ENCODE data around the gene KRTAP10-5. TPM values are rescaled to one million over a fixed set of nuclear protein-coding genes. Genes with fewer than 3 reads are reported as not detected.
"Not testable (repeated sequence)": the region's sequence is repeated elsewhere in the genome, so short reads cannot be mapped to it uniquely, and the experiment has no call there.

KRTAP10-5 gene
- total RNA-seq (not detected), polyA plus RNA-seq (not detected)

DNA sequence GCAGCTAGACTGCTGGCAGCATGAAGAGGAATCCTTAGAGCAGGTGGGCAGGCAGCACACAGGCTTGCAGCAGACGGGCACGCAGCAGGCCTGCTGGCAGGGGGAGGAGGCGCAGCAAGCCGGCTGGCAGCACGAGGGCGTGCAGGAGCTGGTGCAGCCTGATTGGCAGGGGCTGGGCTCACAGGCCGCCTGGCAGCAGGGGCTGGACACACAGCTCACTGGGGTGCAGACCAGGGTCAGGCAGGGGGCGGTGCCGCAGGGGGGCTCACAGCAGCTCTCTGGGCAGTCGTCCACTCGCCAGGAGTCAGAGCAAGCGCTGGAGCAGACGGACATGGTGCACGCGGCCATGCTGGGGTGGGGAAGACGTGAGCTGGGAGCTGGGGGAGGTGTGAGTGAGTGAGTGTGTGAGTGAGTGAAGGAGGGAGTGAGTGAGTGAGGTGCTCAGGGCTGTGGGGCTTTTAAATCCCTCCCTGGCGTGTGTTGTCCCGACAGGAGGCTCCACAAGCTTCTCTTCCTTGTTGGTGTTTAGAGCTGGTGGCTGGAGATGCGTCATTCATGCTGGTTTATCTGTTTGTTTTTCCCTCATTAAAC lies at the start of gene KRTAP10-5:
Gene KRTAP10-5, minus strand, starts transcription at position 374 of the 591 bp plus-strand sequence. Its CDS starts 26 bp downstream, at position 348.
- H3K27me3 ChIP-seq; intact Hi-C loops (cut with DNase I); FAIRE-seq; ATAC-seq; H3K27ac ChIP-seq; H3K9me3 ChIP-seq; H3K4me3 ChIP-seq; H3K4me1 ChIP-seq; H3K36me3 ChIP-seq; DNase-seq: not testable (repeated sequence)
- 24 to 40% methylated on average over 16 to 19 of the region's 19 CpGs for WGBS, 2 donors

DNA sequence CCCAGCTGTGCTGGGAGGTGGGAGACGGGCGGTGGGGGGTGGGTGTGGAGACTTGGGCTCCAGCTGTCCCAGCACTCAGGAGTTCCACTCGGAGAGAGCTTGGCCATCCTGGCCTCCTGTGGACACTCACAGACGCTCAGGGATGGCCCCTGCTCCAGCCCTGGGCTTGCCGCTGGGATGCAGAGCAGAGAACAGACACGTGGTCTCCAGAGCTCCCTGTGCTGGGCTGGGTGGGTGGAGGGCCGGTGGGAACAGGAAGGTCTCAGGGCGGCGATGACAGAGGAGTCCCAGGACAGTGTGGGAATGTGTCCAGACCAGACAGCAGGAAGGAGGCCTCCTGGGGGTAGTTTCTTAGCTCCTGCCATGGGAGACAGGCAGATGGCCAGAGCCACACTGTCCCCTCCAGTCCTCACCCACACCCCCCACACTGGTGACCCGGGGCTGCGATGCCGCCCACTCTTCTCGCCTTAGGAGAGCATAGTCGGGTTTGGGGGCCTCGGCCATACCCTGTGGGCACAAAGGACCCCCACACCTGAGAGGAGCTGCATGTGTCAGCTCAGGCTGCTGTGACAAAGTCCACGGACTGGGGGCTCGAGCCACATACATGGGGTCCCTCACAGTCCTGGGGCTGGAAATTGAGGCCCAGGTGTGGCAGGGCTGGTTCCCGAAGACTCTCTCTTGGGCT lies 48.4 kb upstream of the KRTAP10-5 start:
- Histone ChIP-seq H3K36me3 (no peaks in the 10 kb centered on the region), H3K4me1 (no peaks in the 10 kb centered on the region), H3K4me3 (no peak overlapping the region), H3K27me3 (no peaks in the 10 kb centered on the region), H3K27ac (no peak overlapping the region), H3K9me3 (no peaks in the 10 kb centered on the region)
- FAIRE-seq (no peak), ATAC-seq (no peak), DNase-seq (no peak)
- WGBS, 2 donors, result 63 to 69% methylated on average over 16 to 18 of the region's 18 CpGs
- TF ChIP-seq CTCF (IDR thresholded peaks at IDR 0.05), result no peak
- intact Hi-C loops (cut with DNase I), result no loop called here

- H3K27me3 ChIP-seq; H3K4me3 ChIP-seq; FAIRE-seq; DNase-seq; H3K4me1 ChIP-seq; H3K27ac ChIP-seq; H3K36me3 ChIP-seq; H3K9me3 ChIP-seq; intact Hi-C loops (cut with DNase I); ATAC-seq: not testable (repeated sequence)
- 37 to 54% methylated on average over 9 to 15 of the region's 15 CpGs for WGBS, 2 donors
Measured at GRCh38 chr21:44627831-44628233, 47.4 kb upstream of the KRTAP10-5 start.

DNA sequence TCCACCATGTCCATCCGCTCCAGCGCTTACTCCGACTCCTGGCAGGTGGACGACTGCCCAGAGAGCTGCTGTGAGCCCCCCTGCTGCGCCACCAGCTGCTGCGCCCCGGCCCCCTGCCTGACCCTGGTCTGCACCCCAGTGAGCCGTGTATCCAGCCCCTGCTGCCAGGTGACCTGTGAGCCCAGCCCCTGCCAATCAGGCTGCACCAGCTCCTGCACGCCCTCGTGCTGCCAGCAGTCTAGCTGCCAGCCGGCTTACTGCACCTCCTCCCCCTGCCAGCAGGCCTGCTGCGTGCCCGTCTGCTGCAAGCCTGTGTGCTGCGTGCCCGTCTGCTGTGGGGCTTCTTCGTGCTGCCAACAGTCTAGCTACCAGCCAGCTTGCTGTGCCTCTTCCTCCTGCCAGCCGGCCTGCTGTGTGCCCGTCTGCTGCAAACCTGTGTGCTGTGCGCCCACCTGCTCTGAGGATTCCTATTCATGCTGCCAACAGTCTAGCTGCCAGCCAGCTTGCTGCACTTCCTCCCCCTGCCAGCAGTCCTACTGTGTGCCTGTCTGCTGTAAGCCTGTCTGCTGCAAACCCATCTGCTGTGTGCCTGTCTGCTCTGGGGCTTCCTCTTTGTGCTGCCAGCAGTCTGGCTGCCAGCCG lies 46.9 kb upstream of the KRTAP10-5 start:
- H3K9me3 ChIP-seq; H3K27ac ChIP-seq; intact Hi-C loops (cut with DNase I); H3K36me3 ChIP-seq; H3K4me1 ChIP-seq; FAIRE-seq; H3K27me3 ChIP-seq; H3K4me3 ChIP-seq; ATAC-seq: not testable (repeated sequence)
- 52 to 77% methylated on average over 11 to 20 of the region's 20 CpGs for WGBS, 2 donors
- peak in 1 of 6 donors; percentile 34 for DNase-seq

DNA sequence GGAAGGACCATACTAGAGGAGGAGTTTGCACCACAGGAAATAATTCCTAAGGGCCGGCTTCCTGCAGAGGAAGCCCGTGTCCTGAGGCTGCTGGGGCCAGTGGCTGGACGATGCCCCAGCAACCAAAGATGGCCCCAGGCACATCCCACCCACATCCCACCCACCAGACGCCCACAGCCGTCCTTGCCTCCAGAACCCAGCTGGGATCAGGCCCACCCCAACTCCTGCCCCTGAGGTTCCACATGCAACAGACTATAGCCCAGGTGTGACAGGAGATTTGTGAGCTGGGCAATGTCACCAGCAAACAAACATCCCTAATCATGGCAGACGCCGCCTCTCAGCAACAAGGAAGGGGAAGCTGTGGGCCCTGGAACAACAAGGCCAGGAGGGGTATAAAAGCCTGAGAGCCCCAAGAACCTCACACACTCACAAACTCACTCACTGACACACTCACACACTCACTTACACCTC lies 46.3 kb upstream of the KRTAP10-5 start, which contains the start of gene KRTAP10-9:
Gene KRTAP10-9, plus strand, starts transcription at position 421 of the 471 bp plus-strand sequence. CDS start 79 bp downstream, outside the sequence.
- Histone ChIP-seq H3K4me3 (no peak within 1 kb of the TSS), H3K27ac (no peak within 1 kb of the TSS), H3K27me3 (no peaks in the 10 kb centered on the region), H3K4me1 (no peaks in the 10 kb centered on the region), H3K36me3 (no peaks in the 10 kb centered on the region), H3K9me3 (no peaks in the 10 kb centered on the region)
- ATAC-seq (no peak), DNase-seq (no peak), FAIRE-seq (no peak)
- TF ChIP-seq CTCF (IDR thresholded peaks at IDR 0.05), result no peak
- intact Hi-C loops (cut with DNase I), result no loop called here
- 38 to 47% methylated on average over 5 to 7 of the region's 7 CpGs for WGBS, 2 donors

GRCh38 chr21:44626262-44626661 lies 45.9 kb upstream of the KRTAP10-5 start:
- FAIRE-seq (no peak), ATAC-seq (no peak), DNase-seq (peak in 1 of 6 donors; percentile 22)
- no peaks in the 10 kb centered on the region for H3K36me3 ChIP-seq
- H3K27ac ChIP-seq, result no peak overlapping the region
- no peaks in the 10 kb centered on the region for H3K27me3 ChIP-seq
- no peaks in the 10 kb centered on the region for H3K4me1 ChIP-seq
- 59 to 71% methylated on average over 10 of the region's 10 CpGs for WGBS, 2 donors
- H3K4me3 ChIP-seq, result no peak overlapping the region
- intact Hi-C loops (cut with DNase I), result no loop called here
- TF ChIP-seq CTCF (IDR thresholded peaks at IDR 0.05), result no peak
- H3K9me3 ChIP-seq, result no peaks in the 10 kb centered on the region

Measured in pancreas (tissue), 10 donors.